Hepatocyte (in vitro differentiated cells): ENCODE data around the gene CCDC13.

Source experiments
- CTCF ChIP-seq: fragments of 200-600 bp; sonication (generic); IDR thresholded peaks from 2 replicates; pipeline ENCODE4 v1.5.1; 2016; ENCODE audit warnings: antibody characterized with exemption, mild to moderate bottlenecking; ENCODE audit not compliant: poor library complexity
- EZH2 ChIP-seq: fragments of 200-600 bp; sonication (generic); IDR thresholded peaks from 2 replicates; pipeline ENCODE4 v1.6.1; 2016; ENCODE audit warnings: antibody characterized with exemption, mild to moderate bottlenecking, borderline replicate concordance

- TF ChIP-seq CTCF (no peak), EZH2 (no peak)
Observed at GRCh38 chr3:42730706-42731420, 42.2 kb downstream of the CCDC13 start.
